Activated T-cell treated with anti-CD3 and anti-CD28 coated beads, Interleukin-2, amount 50 U/mL, for 48 hours (primary cell): ENCODE data around the gene SRGAP2B.
"Not testable (repeated sequence)": the region's sequence is repeated elsewhere in the genome, so short reads cannot be mapped to it uniquely, and the experiment has no call there.

Source experiments
- DNase-seq, 2 experiments: peaks; one replicate each; pipeline ENCODE4 v3.0.0-alpha.2; 2020

The SRGAP2B gene

GRCh38 chr1:144889450-144890115 is 205.5 kb downstream of the SRGAP2B start:
- DNase-seq: not testable (repeated sequence)

GRCh38 chr1:144883022-144883421 is 212.1 kb downstream of the SRGAP2B start:
- DNase-seq: not testable (repeated sequence)

GRCh38 chr1:144882343-144882742 is 212.8 kb downstream of the SRGAP2B start:
- not testable (repeated sequence) for DNase-seq

- DNase-seq: peak in 1 of 2 experiments; percentile 2
Observed at GRCh38 chr1:144858607-144859006, 236.5 kb downstream of the SRGAP2B start.
